Measurements from ENCODE around the gene SLC15A4. TPM values are rescaled to one million over a fixed set of nuclear protein-coding genes. Genes with fewer than 3 reads are reported as not detected.
"Not testable (repeated sequence)": the region's sequence is repeated elsewhere in the genome, so short reads cannot be mapped to it uniquely, and the experiment has no call there.

SLC15A4 gene
- total RNA-seq, 2 experiments from 2014 or later = 23.5 to 24.5 TPM

- no peaks in the 10 kb centered on the region for H3K27me3 Mint-ChIP-seq
- H3K4me1 Mint-ChIP-seq = peaks cover 50% of the 10 kb centered on the region
- no peak overlapping the region for H3K27ac Mint-ChIP-seq
- peaks cover 53% of the 10 kb centered on the region for H3K36me3 Mint-ChIP-seq (ENCODE audit: low read depth)
- ChIA-PET POLR2A (no interaction called here), CTCF (no interaction called here)
- no peaks in the 10 kb centered on the region for H3K9me3 Mint-ChIP-seq
- H3K4me3 Mint-ChIP-seq = no peak overlapping the region
- DNase-seq = no peak
These were observed 7.7 kb downstream of the SLC15A4 start for GRCh38 chr12:128815779-128816642.

- Mint-ChIP-seq H3K36me3 (ENCODE audit: low read depth) (peaks cover 56% of the 10 kb centered on the region), H3K9me3 (no peaks in the 10 kb centered on the region), H3K27ac (no peak overlapping the region), H3K27me3 (no peaks in the 10 kb centered on the region), H3K4me1 (peaks cover 53% of the 10 kb centered on the region), H3K4me3 (no peak overlapping the region)
- ChIA-PET POLR2A (no interaction called here), CTCF (no interaction called here)
- no peak for DNase-seq
These were observed 9.1 kb downstream of the SLC15A4 start for GRCh38 chr12:128814411-128815261.

- H3K9me3 Mint-ChIP-seq = no peaks in the 10 kb centered on the region
- CTCF ChIA-PET = no interaction called here
- H3K27ac Mint-ChIP-seq = no peak overlapping the region
- peaks cover 57% of the 10 kb centered on the region for H3K36me3 Mint-ChIP-seq (ENCODE audit: low read depth)
- H3K4me1 Mint-ChIP-seq = peaks cover 50% of the 10 kb centered on the region
- H3K27me3 Mint-ChIP-seq = no peaks in the 10 kb centered on the region
- no peak overlapping the region for H3K4me3 Mint-ChIP-seq
- no peak for DNase-seq
- POLR2A ChIA-PET = no interaction called here
These were observed 9.9 kb downstream of the SLC15A4 start for GRCh38 chr12:128813883-128814282.

GRCh38 chr12:128813392-128813791 is 10.4 kb downstream of the SLC15A4 start:
- H3K27ac Mint-ChIP-seq = no peak overlapping the region
- H3K9me3 Mint-ChIP-seq = no peaks in the 10 kb centered on the region
- no peak for DNase-seq
- H3K27me3 Mint-ChIP-seq = no peaks in the 10 kb centered on the region
- H3K4me3 Mint-ChIP-seq = no peak overlapping the region
- POLR2A ChIA-PET = no interaction called here
- peaks cover 62% of the 10 kb centered on the region for H3K36me3 Mint-ChIP-seq (ENCODE audit: low read depth)
- H3K4me1 Mint-ChIP-seq = peaks cover 46% of the 10 kb centered on the region
- CTCF ChIA-PET = no interaction called here

GRCh38 chr12:128811806-128812205 is 12.0 kb downstream of the SLC15A4 start:
- peaks cover 68% of the 10 kb centered on the region for H3K36me3 Mint-ChIP-seq (ENCODE audit: low read depth)
- no peak for DNase-seq
- POLR2A ChIA-PET = interaction anchor here (1.1 to 3.5 kb wide), 4 partner anchors 8 to 17 kb away, joined by 5 to 23 read pairs (median 10); partner anchors contain the start of gene SLC15A4
- peaks cover 32% of the 10 kb centered on the region for H3K4me1 Mint-ChIP-seq
- peak overlapping the region; percentile 40 for H3K27ac Mint-ChIP-seq
- H3K9me3 Mint-ChIP-seq = no peaks in the 10 kb centered on the region
- H3K27me3 Mint-ChIP-seq = no peaks in the 10 kb centered on the region
- CTCF ChIA-PET = interaction anchor here (1.5 kb wide), 1 partner anchor 10 kb away, joined by 6 read pairs; no protein-coding TSS in a partner anchor
- H3K4me3 Mint-ChIP-seq = peak overlapping the region; percentile 24

GRCh38 chr12:128810182-128811127 is 13.3 kb downstream of the SLC15A4 start:
- peak overlapping the region; percentile 3 for H3K27ac Mint-ChIP-seq
- peaks cover 28% of the 10 kb centered on the region for H3K4me1 Mint-ChIP-seq
- H3K4me3 Mint-ChIP-seq = no peak overlapping the region
- no peak for DNase-seq
- POLR2A ChIA-PET = interaction anchor here (2.3 to 3.5 kb wide), 3 partner anchors 9 to 14 kb away, joined by 7 to 23 read pairs (median 12); partner anchors contain the start of gene SLC15A4
- peaks cover 68% of the 10 kb centered on the region for H3K36me3 Mint-ChIP-seq (ENCODE audit: low read depth)
- no peaks in the 10 kb centered on the region for H3K27me3 Mint-ChIP-seq
- peaks cover 2% of the 10 kb centered on the region for H3K9me3 Mint-ChIP-seq
- CTCF ChIA-PET = interaction anchor here (0.8 to 1.3 kb wide), 3 partner anchors 13 to 1204 kb away, joined by 3 to 5 read pairs (median 3); partner anchors contain the start of gene SLC15A4

- Mint-ChIP-seq H3K27ac (no peak overlapping the region), H3K9me3 (peaks cover 2% of the 10 kb centered on the region), H3K27me3 (no peaks in the 10 kb centered on the region), H3K36me3 (ENCODE audit: low read depth) (peaks cover 65% of the 10 kb centered on the region), H3K4me1 (peaks cover 28% of the 10 kb centered on the region), H3K4me3 (no peak overlapping the region)
- DNase-seq = no peak
- ChIA-PET POLR2A (no interaction called here), CTCF (no interaction called here)
These were observed 15.1 kb downstream of the SLC15A4 start for GRCh38 chr12:128808651-128809050.

GRCh38 chr12:128807161-128807724 is 16.5 kb downstream of the SLC15A4 start:
- H3K27ac Mint-ChIP-seq = no peak overlapping the region
- peaks cover 66% of the 10 kb centered on the region for H3K36me3 Mint-ChIP-seq (ENCODE audit: low read depth)
- H3K27me3 Mint-ChIP-seq = no peaks in the 10 kb centered on the region
- ChIA-PET POLR2A (no interaction called here), CTCF (no interaction called here)
- peaks cover 2% of the 10 kb centered on the region for H3K9me3 Mint-ChIP-seq
- H3K4me3 Mint-ChIP-seq = no peak overlapping the region
- DNase-seq = no peak
- H3K4me1 Mint-ChIP-seq = peaks cover 22% of the 10 kb centered on the region

- peaks cover 17% of the 10 kb centered on the region for H3K4me1 Mint-ChIP-seq
- ChIA-PET CTCF (no interaction called here), POLR2A (no interaction called here)
- H3K4me3 Mint-ChIP-seq = no peak overlapping the region
- H3K27ac Mint-ChIP-seq = no peak overlapping the region
- no peaks in the 10 kb centered on the region for H3K27me3 Mint-ChIP-seq
- H3K9me3 Mint-ChIP-seq = peaks cover 2% of the 10 kb centered on the region
- DNase-seq = no peak
- H3K36me3 Mint-ChIP-seq (ENCODE audit: low read depth) = peaks cover 62% of the 10 kb centered on the region
These were observed 17.2 kb downstream of the SLC15A4 start for GRCh38 chr12:128806573-128806972.

- DNase-seq, H3K9me3 Mint-ChIP-seq, H3K4me1 Mint-ChIP-seq, CTCF ChIA-PET, H3K27ac Mint-ChIP-seq, H3K27me3 Mint-ChIP-seq, H3K4me3 Mint-ChIP-seq, POLR2A ChIA-PET: not testable (repeated sequence)
- peaks cover 71% of the 10 kb centered on the region for H3K36me3 Mint-ChIP-seq (ENCODE audit: low read depth)
These were observed 18.4 kb downstream of the SLC15A4 start for GRCh38 chr12:128805406-128805805.

- Mint-ChIP-seq H3K4me3 (no peak overlapping the region), H3K36me3 (ENCODE audit: low read depth) (peaks cover 71% of the 10 kb centered on the region), H3K27me3 (no peaks in the 10 kb centered on the region), H3K4me1 (no peaks in the 10 kb centered on the region), H3K27ac (no peak overlapping the region), H3K9me3 (peaks cover 2% of the 10 kb centered on the region)
- no peak for DNase-seq
- POLR2A ChIA-PET = no interaction called here
- CTCF ChIA-PET = no interaction called here
These were observed 19.0 kb downstream of the SLC15A4 start for GRCh38 chr12:128804762-128805161.

- no peaks in the 10 kb centered on the region for H3K4me1 Mint-ChIP-seq
These were observed 20.0 kb downstream of the SLC15A4 start for GRCh38 chr12:128803788-128804187.

More at GRCh38 chr12:128803788-128804187, 20.0 kb downstream of the SLC15A4 start:
- peaks cover 2% of the 10 kb centered on the region for H3K9me3 Mint-ChIP-seq
- no peak overlapping the region for H3K27ac Mint-ChIP-seq
- ChIA-PET CTCF (no interaction called here), POLR2A (no interaction called here)
- H3K36me3 Mint-ChIP-seq (ENCODE audit: low read depth) = peaks cover 69% of the 10 kb centered on the region
- H3K27me3 Mint-ChIP-seq = no peaks in the 10 kb centered on the region
- DNase-seq = no peak
- no peak overlapping the region for H3K4me3 Mint-ChIP-seq
